NCI-H2196 treated with DMSO at 0.1 percent for 48 hours (cell line): Measurements from ENCODE around the gene CERCAM.

ENCODE experiments used
- DNase-seq: peaks from one replicate; lab custom pipeline; 2025; ENCODE audit not compliant: unreplicated experiment; lab: John Stamatoyannopoulos, UW

The CERCAM gene

GRCh38 chr9:128454991-128455390 lies 34.3 kb downstream of the CERCAM start:
- DNase-seq: no peak

- peak; percentile 90 for DNase-seq
These were observed 35.4 kb downstream of the CERCAM start, which contains the start of gene ODF2 for GRCh38 chr9:128455849-128456612. TSS of gene ODF2 (plus strand) at chr9:128456006. CDS start at chr9:128456092, 86 bp downstream.

DNA sequence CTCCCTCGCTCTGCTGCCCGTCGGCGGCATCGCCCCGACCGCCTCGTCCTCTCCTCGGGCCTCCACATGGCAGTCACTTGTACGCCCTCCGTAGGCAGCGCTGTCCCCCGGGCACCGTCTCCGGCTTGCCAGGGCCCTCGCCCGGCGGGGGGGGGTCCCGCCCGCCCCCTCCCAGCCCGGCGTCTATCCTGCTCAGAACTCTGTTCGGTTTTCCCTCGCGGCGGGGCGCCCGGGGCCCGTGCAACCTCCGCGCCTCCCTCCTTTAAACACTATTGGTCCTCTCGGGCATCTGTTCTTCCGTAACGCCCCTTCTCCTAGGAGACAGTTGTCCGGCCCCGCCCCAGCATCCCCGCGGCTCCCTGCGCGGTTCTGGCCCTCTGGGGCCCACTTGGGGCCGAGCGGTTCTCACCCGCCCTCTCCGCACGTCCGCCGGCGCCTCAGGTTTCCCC lies 36.0 kb downstream of the CERCAM start:
- peak; percentile 63 for DNase-seq

DNA sequence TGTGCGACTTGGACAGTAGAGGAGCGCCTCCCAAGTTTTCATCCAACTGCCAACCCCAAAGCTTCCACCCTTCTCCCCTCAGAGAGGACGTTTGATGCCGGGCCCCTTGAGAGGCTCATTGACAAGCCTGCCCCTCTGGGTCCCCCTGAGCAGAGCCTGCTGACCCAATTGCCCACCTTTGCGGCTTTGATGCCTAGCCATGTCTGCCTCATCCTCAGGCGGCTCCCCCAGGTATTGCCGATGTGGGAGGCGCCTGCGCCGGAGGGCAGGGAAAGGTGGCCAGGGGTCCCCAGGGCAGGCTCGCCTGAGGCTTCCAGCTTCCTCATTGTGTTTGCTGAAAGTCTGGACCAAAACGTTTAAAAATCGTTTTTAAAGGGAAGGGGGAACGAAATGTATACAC lies 36.5 kb downstream of the CERCAM start:
- no peak for DNase-seq

GRCh38 chr9:128459011-128459410 lies 38.4 kb downstream of the CERCAM start:
- no peak for DNase-seq

DNA sequence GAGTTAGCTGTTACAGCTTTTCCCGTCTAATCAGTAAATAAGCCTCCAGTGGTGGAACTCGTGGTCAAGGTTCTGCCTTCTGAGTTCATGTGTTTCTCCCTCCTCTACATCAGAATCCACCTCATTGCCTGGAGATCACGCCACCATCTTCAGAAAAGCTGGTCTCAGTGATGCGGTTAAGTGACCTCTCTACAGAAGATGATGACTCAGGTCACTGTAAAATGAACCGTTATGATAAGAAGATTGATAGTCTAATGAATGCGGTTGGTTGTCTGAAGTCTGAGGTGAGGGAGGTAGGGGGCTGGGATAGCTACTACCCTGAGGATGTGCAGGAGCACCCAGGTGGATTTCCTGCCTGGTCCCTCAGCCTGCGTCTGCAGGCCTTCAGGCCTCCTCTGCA lies 48.4 kb downstream of the CERCAM start:
- DNase-seq: no peak

GRCh38 chr9:128470560-128470959 lies 49.9 kb downstream of the CERCAM start:
- DNase-seq: peak; percentile 11

DNA sequence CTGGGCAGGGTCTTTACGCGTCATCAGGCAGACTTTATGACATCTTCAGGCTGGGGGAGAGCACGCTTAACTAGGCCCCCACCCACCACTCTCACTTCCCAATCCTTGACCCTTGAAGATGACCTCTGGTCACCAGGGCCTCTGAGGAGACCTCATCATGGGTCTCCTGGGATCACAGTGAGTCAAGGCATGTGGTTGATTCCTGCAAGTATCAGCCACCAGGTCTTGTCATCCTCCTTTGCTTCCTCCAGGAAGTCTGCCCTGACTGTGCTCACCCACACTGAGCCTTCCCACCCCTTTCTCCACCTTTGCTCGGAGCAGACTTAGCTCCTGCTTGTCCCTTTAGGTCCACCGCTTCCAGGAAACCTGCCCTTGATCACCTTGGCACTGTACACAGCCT lies 52.4 kb downstream of the CERCAM start:
- DNase-seq: no peak

- DNase-seq: no peak
These were observed 55.2 kb downstream of the CERCAM start for GRCh38 chr9:128475867-128476266.

GRCh38 chr9:128479262-128479661 lies 58.6 kb downstream of the CERCAM start:
- DNase-seq: no peak

DNA sequence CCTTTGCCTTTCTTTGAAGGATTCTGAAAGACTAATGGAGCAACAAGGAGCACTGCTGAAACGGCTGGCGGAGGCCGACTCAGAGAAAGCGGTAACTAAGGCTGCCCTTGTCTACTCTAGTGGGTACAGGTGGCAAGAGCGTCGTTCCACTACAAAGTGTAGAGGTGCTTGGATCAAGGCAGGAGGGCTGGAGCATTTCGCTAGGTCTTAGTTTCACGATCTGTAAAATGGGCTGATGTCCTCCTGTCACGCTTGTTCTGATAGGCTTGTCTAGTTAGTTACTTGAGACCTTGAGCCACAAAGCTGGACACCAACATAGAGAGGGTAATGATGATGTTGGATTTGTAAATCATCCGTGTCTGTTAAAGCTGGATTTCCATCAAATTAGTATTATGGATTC lies 60.9 kb downstream of the CERCAM start:
- DNase-seq: no peak

DNA sequence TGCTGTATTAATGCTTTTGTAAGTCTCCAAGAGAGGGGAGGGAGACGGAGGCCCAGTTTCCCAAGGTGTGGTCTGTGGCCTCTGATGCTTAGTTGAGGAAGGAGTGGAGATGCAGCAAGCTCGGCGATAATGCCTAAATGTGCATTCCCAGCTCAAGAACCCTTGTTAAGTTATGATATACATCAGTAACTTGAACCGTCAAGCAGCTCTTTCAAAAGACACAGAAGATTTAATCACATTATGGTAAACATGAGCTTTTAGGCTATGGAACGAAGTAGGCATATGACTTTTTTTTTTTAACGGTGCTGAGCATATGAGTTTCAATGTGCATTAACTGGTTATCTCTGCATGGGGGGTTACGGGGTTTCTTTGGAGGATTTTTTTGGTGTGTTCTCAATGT lies 61.5 kb downstream of the CERCAM start:
- DNase-seq: no peak

- DNase-seq: no peak
These were observed 64.2 kb downstream of the CERCAM start for GRCh38 chr9:128484686-128485413.

GRCh38 chr9:128485414-128485855 lies 64.8 kb downstream of the CERCAM start:
- DNase-seq: no peak

DNA sequence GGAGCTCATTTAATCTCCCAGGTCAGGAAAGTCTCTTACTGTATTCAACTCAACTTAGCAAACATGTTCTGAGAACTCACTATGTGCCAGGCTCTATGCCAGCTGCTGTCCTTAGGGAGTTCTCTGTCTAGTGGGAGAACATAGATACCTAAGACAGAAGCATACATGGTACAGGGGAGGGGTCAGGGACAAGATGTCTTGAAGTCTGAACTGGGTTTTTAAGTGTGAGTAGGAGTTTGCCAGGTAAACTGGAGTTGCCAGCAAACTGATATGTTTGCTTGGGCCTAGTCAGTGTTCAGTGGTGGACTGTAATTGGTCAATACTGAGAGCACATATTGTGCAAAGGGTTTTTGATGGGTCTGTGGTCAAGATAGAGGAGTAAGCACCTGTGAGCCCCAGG lies 65.5 kb downstream of the CERCAM start:
- DNase-seq: no peak
